ELR (cell line): Measurements from ENCODE around the gene EPB41L1.
"Not testable (repeated sequence)": the region's sequence is repeated elsewhere in the genome, so short reads cannot be mapped to it uniquely, and the experiment has no call there.

ENCODE experiments used
- DNase-seq: peaks from one replicate; pipeline ENCODE4 v3.0.0-alpha.2; 2015; ENCODE audit warnings: low read depth

The EPB41L1 gene

GRCh38 chr20:36126836-36127527, 27.6 kb upstream of the EPB41L1 start:
- DNase-seq = no peak

DNA sequence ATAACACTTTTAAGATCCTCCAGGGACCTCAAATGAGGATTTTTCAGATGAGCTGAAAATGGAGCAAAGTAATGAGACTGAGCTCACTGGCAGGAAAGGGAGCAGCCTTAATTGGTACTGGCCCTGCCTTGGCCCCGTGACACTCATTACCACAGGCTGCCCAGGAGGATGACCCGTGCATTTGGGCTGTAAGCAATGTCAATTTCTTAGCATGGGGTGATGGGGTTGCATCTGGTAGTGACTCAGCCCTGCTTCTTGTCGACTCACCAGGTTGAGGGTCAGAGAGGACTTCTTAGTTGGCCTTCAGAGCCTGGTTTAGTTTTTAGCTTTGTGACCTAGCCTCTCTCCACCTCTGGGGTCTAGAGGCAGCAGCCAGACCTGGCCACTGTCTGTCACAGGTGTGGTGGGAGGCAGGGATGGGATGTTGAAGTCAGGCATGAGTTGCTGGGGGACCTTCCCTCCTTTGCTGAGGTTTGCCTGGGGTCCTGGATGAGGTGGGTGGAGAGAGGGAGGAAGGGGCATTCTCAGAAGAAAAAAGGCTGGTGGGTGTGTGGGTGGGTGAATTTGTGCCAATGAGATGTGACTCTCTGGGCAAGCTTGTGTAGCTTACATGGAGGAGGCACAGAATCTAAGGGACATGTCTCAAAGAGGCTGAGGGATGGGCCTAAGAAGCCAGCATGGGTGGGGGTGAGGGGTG, 25.9 kb upstream of the EPB41L1 start:
- DNase-seq = peak; percentile 96

DNA sequence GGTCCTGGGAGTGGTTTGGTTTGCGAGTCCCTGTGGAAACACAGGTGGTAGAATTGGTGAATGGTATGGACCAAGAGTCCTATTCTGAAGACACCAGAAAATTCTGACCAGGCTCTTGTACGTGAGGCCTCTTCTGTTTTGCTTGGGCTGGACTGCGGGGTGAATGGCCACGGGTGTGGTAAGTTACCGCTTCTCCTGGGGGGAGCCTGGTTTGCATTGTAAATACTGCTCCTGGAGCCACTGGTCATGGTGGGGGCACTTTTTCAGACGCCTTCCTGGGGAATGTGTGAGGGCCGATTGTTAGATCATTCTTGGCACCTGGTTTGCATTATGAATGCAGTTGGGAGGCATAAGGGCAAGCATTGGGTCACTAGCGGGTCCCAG, 25.4 kb upstream of the EPB41L1 start:
- DNase-seq = no peak

- no peak for DNase-seq
Measured at GRCh38 chr20:36130390-36130789, 24.1 kb upstream of the EPB41L1 start.

- DNase-seq = no peak
Measured at GRCh38 chr20:36132802-36133211, 21.7 kb upstream of the EPB41L1 start.

- DNase-seq = no peak
Measured at GRCh38 chr20:36133821-36134220, 20.7 kb upstream of the EPB41L1 start.

GRCh38 chr20:36135159-36135558, 19.4 kb upstream of the EPB41L1 start:
- DNase-seq = no peak

DNA sequence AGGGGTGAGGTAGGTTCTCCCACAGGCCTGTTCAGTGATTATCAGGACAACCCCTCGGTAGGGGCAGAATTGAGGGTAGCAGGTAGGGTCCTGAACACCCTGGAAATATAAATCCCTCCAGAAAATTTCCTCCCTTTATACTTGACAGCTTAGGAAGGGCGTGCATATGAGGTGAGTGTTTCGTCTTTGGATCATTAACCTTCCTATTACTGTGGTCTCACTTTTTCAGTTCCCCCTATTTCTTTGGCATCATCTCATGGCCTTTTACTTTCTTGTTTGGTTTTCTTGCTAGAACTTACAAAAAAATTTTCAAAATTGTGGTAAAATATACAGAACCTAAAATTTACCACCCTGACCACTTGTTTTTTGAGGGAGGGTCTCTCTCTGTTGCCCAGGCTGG, 18.7 kb upstream of the EPB41L1 start:
- no peak for DNase-seq

- not testable (repeated sequence) for DNase-seq
Measured at GRCh38 chr20:36137313-36137712, 17.2 kb upstream of the EPB41L1 start.

DNA sequence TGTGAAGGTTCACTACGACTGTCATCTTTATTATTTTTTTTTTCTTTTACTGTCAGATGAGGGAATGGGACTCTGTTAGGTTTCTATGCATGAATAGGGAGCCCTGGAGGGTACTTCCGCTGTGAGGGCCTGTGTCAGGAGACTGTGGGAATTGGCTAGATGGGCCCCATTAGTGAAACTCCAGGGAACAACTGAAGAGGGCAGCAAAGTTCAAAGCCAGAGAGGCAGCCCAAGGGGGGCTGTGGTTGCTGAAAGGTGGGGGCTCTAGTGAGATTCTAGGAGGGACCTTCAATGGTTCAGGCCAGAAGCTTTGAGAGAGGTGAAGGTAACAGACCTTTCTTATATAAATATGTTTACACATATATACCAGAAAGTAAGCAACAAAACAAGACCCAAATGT, 13.2 kb upstream of the EPB41L1 start:
- DNase-seq = no peak

- DNase-seq = peak; percentile 57
Measured at GRCh38 chr20:36144336-36144735, 10.2 kb upstream of the EPB41L1 start.

DNA sequence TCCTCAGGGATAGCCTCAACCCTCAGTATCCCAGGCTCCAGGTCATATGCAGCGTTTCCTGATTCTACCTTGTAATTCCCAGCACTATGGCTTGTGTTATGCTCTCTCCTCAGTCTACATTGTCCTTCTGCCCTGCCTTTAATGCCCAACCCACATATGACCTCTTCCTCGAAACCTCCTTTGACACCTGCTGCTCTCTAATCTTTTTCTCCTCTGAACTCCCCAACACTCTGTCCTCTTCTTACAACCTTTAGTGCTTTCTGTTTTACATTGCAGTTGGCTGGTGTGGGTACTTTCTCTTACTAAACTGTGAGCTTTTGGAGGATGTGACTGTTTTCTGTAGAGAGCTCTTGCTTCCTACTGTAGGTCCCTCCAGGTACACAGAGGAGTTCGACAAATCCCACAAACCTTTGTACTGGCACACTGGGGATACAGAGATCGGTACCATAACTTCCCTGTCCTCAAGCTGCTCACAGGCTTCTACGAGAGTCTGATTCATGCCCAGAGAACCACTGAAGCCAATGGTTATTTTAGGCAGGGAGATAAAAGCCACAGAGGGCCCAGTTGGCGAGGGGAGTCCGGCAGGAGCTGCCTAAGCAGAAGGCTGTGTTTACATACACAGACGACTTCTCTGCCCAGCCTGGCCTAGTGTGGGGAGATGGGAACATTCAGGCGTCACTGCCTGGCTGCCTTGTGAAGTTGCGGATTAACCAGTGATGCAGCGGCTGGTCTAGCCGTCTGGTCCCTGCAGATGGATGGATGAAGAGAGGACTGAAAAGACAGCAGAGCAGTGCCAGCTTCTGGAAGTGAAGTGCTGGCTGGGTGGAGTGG, 8.4 kb upstream of the EPB41L1 start:
- no peak for DNase-seq

- DNase-seq = no peak
Measured at GRCh38 chr20:36147690-36148089, 6.8 kb upstream of the EPB41L1 start.

- no peak for DNase-seq
Measured at GRCh38 chr20:36148439-36148838, 6.1 kb upstream of the EPB41L1 start.

DNA sequence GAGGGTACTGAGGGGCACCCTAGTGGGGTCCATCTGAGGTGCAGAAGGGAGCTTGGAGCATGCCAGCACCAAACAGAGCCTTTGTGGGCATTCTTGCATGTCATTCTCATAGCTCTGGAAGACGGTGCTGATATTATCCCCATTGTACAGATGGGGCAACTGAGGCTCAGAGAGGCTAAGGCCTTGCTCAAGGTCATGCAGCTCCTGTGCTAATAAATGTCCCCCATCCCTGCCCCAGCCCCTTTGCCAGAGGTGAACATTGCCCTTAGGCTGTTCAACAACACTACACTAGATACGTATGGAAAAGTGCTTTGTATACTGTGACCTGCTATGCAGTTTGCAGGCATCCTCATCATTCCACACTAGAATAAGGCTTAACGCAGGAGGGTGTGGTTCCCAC, 5.5 kb upstream of the EPB41L1 start:
- no peak for DNase-seq

- DNase-seq = no peak
Measured at GRCh38 chr20:36149469-36149868, 5.1 kb upstream of the EPB41L1 start.

DNA sequence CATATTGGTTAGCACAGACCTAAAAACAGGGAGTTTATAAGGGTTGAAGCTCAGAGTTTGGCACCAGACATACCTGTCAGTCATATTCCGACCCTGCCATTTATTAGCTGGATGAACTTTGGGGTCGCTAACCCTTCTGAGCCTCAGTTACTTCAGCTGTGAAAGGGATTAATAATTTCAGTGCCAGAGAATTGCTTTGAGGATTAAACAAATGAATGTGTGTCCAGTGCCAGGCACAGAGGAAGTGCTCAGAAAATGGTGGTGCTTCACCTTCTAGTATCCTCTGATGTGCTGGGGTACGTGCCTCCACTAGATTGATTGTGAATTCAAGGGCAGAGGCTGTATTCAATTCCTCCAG, 4.1 kb upstream of the EPB41L1 start:
- no peak for DNase-seq

DNA sequence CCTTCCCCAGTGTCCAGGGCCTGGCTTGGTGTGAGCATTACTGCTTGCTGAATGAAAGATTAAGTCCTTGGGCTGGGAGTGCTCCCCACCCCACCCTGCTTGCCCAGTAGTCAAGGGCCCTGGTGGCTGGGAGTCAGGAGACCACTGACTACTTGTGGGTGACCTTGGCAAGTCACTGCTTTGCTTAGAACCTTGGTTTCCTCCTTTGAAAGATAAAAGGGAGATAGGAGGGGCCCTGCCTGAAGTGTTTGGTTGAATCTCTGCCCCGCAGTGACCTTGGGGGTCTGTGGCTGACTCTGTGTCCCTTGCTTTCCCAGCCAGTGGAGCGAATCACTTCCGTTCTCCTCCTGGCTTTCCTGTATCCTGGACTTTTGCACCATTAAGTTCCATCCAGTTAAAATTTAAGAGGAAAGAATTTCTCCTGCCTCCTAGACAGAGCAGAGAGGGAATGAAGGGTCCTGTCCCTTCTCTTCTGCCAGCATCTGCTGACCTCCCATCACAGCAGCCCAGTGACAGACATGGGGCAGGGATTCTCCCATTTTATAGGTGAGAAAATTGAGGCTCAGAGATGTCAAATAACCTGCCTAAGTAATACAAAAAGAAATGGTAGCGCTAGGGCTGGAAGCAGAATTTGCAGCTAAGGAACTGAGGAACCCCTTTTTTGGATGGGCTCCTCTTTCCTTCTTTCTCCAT, 3.5 kb upstream of the EPB41L1 start:
- DNase-seq = no peak

DNA sequence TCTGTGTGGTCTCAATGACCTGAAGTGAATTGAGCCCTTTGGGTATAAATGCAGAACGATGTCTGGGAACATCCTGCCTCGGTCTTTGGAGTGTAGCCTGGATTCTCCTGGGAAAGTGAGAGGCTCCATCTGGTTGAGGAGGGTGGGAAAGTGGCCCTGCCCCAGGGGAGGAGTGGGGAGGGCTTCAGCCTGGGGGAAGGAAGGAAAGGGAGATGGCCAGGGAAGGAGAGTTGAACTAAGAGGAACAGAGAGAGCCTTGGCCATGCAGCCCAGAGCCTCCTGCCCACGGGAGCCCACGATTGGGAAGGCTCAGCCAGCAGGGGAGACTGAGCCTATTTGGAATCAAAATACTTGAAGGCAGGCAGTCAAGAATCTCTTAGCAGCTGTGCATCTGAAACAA, 2.3 kb upstream of the EPB41L1 start:
- no peak for DNase-seq

- DNase-seq = no peak
Measured at GRCh38 chr20:36153204-36153603, 1.3 kb upstream of the EPB41L1 start.

GRCh38 chr20:36153736-36154699, 522 bp upstream of the EPB41L1 start:
- DNase-seq = peak; percentile 79
